H1 (cell line): ENCODE results near the gene SBF2. TPM values are rescaled to one million over a fixed set of nuclear protein-coding genes. Genes with fewer than 3 reads are reported as not detected.

Experiments used
- CEBPB ChIP-seq: IDR thresholded peaks from 2 replicates; pipeline ENCODE4 v1.6.1; 2012; ENCODE audit warnings: low read depth, low read length
- RBBP5 ChIP-seq: IDR thresholded peaks from 2 replicates; pipeline ENCODE4 v1.7.1; 2012; ENCODE audit warnings: low read depth, mild to moderate bottlenecking, inconsistent platforms, low read length, moderate library complexity, borderline replicate concordance
- polyA plus RNA-seq, 7 experiments: library from polyadenylated mRNA; depleted of rRNA in 3 of 7; stranded (reverse) in 5 of 7; unstranded in 2 of 7; fragments of >200 nt in 5 of 7; fragments of 200-250 nt in 2 of 7; gene quantifications; 1 replicate in 5 of 7; 2 replicates in 1 of 7; 4 replicates in 1 of 7; pipeline versions ENCODE4 v1.2.1 to v1.2.3, GENCODE V29; 2011 to 2013; ENCODE audit warnings: missing spikeins in 2 of 7, mixed read lengths in 2 of 7
- total RNA-seq: library from RNA; stranded (reverse); fragmentation: NEBNext Ultra II Directional; extraction: Animal tissue kit (Norgen Biotek cat#: 25700); gene quantifications from 2 replicates; pipeline ENCODE4 v1.2.1, GENCODE V29; 2021
- TF ChIP-seq, protein P1 (sequence below): fragments of 300-600 bp; sonication (generic); IDR thresholded peaks from 2 replicates; pipeline ENCODE4 v1.7.1; 2012; ENCODE audit warnings: low read length, moderate library complexity, mild to moderate bottlenecking, inconsistent platforms; ENCODE audit not compliant: insufficient replicate concordance

The SBF2 gene
- total and polyA plus RNA-seq, 2 of the 8 experiments (the other 6 are each of a cell fraction or from before 2014, with no cell fraction given) = 36.7 to 50.5 TPM

GRCh38 chr11:10022764-10023163 is 271.3 kb downstream of the SBF2 start (continued):
- TF ChIP-seq, protein P1, sequence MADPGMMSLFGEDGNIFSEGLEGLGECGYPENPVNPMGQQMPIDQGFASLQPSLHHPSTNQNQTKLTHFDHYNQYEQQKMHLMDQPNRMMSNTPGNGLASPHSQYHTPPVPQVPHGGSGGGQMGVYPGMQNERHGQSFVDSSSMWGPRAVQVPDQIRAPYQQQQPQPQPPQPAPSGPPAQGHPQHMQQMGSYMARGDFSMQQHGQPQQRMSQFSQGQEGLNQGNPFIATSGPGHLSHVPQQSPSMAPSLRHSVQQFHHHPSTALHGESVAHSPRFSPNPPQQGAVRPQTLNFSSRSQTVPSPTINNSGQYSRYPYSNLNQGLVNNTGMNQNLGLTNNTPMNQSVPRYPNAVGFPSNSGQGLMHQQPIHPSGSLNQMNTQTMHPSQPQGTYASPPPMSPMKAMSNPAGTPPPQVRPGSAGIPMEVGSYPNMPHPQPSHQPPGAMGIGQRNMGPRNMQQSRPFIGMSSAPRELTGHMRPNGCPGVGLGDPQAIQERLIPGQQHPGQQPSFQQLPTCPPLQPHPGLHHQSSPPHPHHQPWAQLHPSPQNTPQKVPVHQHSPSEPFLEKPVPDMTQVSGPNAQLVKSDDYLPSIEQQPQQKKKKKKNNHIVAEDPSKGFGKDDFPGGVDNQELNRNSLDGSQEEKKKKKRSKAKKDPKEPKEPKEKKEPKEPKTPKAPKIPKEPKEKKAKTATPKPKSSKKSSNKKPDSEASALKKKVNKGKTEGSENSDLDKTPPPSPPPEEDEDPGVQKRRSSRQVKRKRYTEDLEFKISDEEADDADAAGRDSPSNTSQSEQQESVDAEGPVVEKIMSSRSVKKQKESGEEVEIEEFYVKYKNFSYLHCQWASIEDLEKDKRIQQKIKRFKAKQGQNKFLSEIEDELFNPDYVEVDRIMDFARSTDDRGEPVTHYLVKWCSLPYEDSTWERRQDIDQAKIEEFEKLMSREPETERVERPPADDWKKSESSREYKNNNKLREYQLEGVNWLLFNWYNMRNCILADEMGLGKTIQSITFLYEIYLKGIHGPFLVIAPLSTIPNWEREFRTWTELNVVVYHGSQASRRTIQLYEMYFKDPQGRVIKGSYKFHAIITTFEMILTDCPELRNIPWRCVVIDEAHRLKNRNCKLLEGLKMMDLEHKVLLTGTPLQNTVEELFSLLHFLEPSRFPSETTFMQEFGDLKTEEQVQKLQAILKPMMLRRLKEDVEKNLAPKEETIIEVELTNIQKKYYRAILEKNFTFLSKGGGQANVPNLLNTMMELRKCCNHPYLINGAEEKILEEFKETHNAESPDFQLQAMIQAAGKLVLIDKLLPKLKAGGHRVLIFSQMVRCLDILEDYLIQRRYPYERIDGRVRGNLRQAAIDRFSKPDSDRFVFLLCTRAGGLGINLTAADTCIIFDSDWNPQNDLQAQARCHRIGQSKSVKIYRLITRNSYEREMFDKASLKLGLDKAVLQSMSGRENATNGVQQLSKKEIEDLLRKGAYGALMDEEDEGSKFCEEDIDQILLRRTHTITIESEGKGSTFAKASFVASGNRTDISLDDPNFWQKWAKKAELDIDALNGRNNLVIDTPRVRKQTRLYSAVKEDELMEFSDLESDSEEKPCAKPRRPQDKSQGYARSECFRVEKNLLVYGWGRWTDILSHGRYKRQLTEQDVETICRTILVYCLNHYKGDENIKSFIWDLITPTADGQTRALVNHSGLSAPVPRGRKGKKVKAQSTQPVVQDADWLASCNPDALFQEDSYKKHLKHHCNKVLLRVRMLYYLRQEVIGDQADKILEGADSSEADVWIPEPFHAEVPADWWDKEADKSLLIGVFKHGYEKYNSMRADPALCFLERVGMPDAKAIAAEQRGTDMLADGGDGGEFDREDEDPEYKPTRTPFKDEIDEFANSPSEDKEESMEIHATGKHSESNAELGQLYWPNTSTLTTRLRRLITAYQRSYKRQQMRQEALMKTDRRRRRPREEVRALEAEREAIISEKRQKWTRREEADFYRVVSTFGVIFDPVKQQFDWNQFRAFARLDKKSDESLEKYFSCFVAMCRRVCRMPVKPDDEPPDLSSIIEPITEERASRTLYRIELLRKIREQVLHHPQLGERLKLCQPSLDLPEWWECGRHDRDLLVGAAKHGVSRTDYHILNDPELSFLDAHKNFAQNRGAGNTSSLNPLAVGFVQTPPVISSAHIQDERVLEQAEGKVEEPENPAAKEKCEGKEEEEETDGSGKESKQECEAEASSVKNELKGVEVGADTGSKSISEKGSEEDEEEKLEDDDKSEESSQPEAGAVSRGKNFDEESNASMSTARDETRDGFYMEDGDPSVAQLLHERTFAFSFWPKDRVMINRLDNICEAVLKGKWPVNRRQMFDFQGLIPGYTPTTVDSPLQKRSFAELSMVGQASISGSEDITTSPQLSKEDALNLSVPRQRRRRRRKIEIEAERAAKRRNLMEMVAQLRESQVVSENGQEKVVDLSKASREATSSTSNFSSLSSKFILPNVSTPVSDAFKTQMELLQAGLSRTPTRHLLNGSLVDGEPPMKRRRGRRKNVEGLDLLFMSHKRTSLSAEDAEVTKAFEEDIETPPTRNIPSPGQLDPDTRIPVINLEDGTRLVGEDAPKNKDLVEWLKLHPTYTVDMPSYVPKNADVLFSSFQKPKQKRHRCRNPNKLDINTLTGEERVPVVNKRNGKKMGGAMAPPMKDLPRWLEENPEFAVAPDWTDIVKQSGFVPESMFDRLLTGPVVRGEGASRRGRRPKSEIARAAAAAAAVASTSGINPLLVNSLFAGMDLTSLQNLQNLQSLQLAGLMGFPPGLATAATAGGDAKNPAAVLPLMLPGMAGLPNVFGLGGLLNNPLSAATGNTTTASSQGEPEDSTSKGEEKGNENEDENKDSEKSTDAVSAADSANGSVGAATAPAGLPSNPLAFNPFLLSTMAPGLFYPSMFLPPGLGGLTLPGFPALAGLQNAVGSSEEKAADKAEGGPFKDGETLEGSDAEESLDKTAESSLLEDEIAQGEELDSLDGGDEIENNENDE = no peak
- TF ChIP-seq CEBPB (no peak), RBBP5 (no peak)
